ENCODE measurements around the gene ATP5F1D.

Gene ATP5F1D

DNA sequence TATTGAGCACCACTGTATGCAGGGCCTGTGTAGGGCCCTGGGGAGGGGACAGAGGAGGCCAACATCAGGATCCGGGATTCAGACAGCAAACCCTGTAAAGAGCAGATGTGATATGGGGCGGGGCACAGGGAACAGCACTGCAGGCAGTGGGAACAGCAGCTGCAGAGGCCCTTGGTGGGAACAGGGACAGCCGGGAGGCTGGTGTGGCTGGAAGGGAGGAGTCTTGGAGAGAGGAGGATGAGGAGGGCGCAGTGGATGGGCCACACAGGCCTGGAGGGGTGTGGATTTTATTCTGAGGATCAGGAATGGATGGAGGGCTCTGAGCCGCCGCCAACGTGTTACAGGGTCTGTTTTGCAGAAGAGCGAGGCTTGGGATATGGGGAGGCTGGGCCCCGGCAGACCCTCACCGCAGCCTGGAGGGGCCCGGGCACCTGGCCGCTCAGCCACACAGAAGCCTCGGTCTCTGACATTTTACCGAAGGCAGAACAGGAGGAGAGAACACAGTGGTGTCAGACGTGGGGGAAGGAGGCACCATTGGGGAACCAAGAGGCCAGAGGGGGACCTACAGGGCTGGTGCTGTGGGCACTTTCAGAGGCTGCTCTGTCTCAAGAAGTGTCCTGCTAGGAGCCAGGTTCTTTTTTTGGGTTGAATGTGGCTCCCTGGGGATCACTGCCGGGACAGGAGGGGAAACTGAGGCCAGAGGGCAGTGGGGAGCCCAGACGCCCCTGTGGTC is 51.0 kb downstream of the ATP5F1D start:
- no peak for FAIRE-seq
- TF ChIP-seq POLR2AphosphoS5 (IDR thresholded peaks at IDR 0.05; ENCODE audit: low read depth, low read length) (no peak), POU2F2 (IDR thresholded peaks at IDR 0.05; ENCODE audit: low read depth, low read length) (no peak), SPI1 (IDR thresholded peaks at IDR 0.05; ENCODE audit: low read depth, low read length) (no peak), PAX5 (IDR thresholded peaks at IDR 0.05; ENCODE audit: insufficient read depth, low read length, severe bottlenecking) (no peak), POLR2A (IDR thresholded peaks at IDR 0.05; ENCODE audit: low read depth, low read length) (no peak), TAF1 (IDR thresholded peaks at IDR 0.05; ENCODE audit: low read depth, low read length) (no peak)
- no peak for DNase-seq (ENCODE audit: insufficient read length, low spot score)

GRCh38 chr19:1293782-1294604 is 52.4 kb downstream of the ATP5F1D start:
- DNase-seq (ENCODE audit: insufficient read length, low spot score) (no peak), FAIRE-seq (no peak)

More at GRCh38 chr19:1293782-1294604, 52.4 kb downstream of the ATP5F1D start:
- TF ChIP-seq TAF1 (IDR thresholded peaks at IDR 0.05; ENCODE audit: low read depth, low read length): no peak
- TF ChIP-seq SPI1 (IDR thresholded peaks at IDR 0.05; ENCODE audit: low read depth, low read length): no peak
- no peak for TF ChIP-seq PAX5 (IDR thresholded peaks at IDR 0.05; ENCODE audit: insufficient read depth, low read length, severe bottlenecking)
- no peak for TF ChIP-seq POU2F2 (IDR thresholded peaks at IDR 0.05; ENCODE audit: low read depth, low read length)
- no peak for TF ChIP-seq POLR2AphosphoS5 (IDR thresholded peaks at IDR 0.05; ENCODE audit: low read depth, low read length)
- no peak for TF ChIP-seq POLR2A (IDR thresholded peaks at IDR 0.05; ENCODE audit: low read depth, low read length)
